PC-3 (cell line): ENCODE results near the gene BFSP2. TPM values are rescaled to one million over a fixed set of nuclear protein-coding genes. Genes with fewer than 3 reads are reported as not detected.

ENCODE experiments used
- ATAC-seq: fragments of 200-7000 bp; cut with Tn5 transposase; 2 replicates; pipeline ENCODE4 v1.9.1; 2020; ENCODE audit warnings: mild to moderate bottlenecking, moderate library complexity
- BruUV-seq: library from RNA; stranded (reverse); fragments of 400-500 nt; replicated peaks from 2 replicates; lab custom pipeline; 2021; lab: Mats Ljungman, UMichigan
- CTCF ChIA-PET: fragments of 300-600 bp; sonication (Branson Sonifier 250); formaldehyde crosslinking; loops from one replicate; lab custom pipeline; 2022; ENCODE audit warnings: antibody characterized with exemption; lab: Charles Lee
- POLR2A ChIA-PET: fragments of 300-600 bp; sonication (Branson Sonifier 250); formaldehyde crosslinking; loops from one replicate; lab custom pipeline; 2022; ENCODE audit warnings: antibody characterized with exemption; ENCODE audit not compliant: unreplicated experiment; lab: Charles Lee
- DNase-seq: peaks from one replicate; pipeline ENCODE4 v3.0.0-alpha.2; 2015
- H2AFZ ChIP-seq: fragments of 300-600 bp; sonication (generic); 2 replicates; pipeline ENCODE4 v1.6.0; 2016; ENCODE audit warnings: antibody characterized with exemption, low read length
- H3F3A ChIP-seq: fragments of 300-600 bp; sonication (generic); one replicate; pipeline ENCODE4 v1.6.0; 2017; ENCODE audit warnings: antibody characterized with exemption, low read length, control low read depth, mild to moderate bottlenecking; ENCODE audit not compliant: unreplicated experiment
- H3K27ac ChIP-seq: fragments of 300-600 bp; sonication (generic); 2 replicates; pipeline ENCODE4 v1.5.1; 2016; ENCODE audit warnings: mild to moderate bottlenecking, low read length
- H3K27me3 ChIP-seq: fragments of 300-600 bp; sonication (generic); 2 replicates; pipeline ENCODE4 v1.6.1; 2016; ENCODE audit warnings: low read length, mixed read lengths
- H3K36me3 ChIP-seq: fragments of 300-600 bp; sonication (generic); 2 replicates; pipeline ENCODE4 v1.6.1; 2016; ENCODE audit warnings: low read depth, mixed run types, low read length, mixed read lengths
- H3K4me1 ChIP-seq: fragments of 300-600 bp; sonication (generic); 2 replicates; pipeline ENCODE4 v1.5.1; 2016; ENCODE audit warnings: low read length; ENCODE audit not compliant: insufficient read depth
- H3K4me2 ChIP-seq: fragments of 300-600 bp; sonication (generic); 2 replicates; pipeline ENCODE4 v1.6.0; 2016; ENCODE audit warnings: low read length
- H3K4me3 ChIP-seq: fragments of 300-600 bp; sonication (generic); 2 replicates; pipeline ENCODE4 v1.5.1; 2016; ENCODE audit warnings: mild to moderate bottlenecking, low read length, mixed read lengths
- H3K79me2 ChIP-seq: fragments of 300-600 bp; sonication (generic); 2 replicates; pipeline ENCODE4 v1.6.1; 2017; ENCODE audit warnings: low read length, mixed read lengths
- H3K9ac ChIP-seq: fragments of 300-600 bp; sonication (generic); 2 replicates; pipeline ENCODE4 v1.6.0; 2016; ENCODE audit warnings: mild to moderate bottlenecking, low read length
- H3K9me2 ChIP-seq: fragments of 300-600 bp; sonication (generic); replicated peaks from 2 replicates; pipeline ENCODE4 v1.6.1; 2016; ENCODE audit warnings: mixed run types, low read length, mixed read lengths
- H3K9me3 ChIP-seq: fragments of 300-600 bp; sonication (generic); 2 replicates; pipeline ENCODE4 v1.6.1; 2016; ENCODE audit warnings: low read length, mixed read lengths
- H4K20me1 ChIP-seq: fragments of 300-600 bp; sonication (generic); 2 replicates; pipeline ENCODE4 v1.6.1; 2016; ENCODE audit warnings: low read length, mixed read lengths
- CTCF ChIP-seq: fragments of 300-600 bp; sonication (generic); conservative IDR thresholded peaks from 2 replicates; pipeline ENCODE4 v1.5.1; 2017; ENCODE audit warnings: antibody characterized with exemption, low read depth, mild to moderate bottlenecking, low read length
- EZH2 ChIP-seq: fragments of 300-600 bp; sonication (generic); IDR thresholded peaks from one replicate; pipeline ENCODE4 v1.6.1; 2017; ENCODE audit warnings: antibody characterized with exemption, mild to moderate bottlenecking, low read length; ENCODE audit not compliant: unreplicated experiment
- EZH2phosphoT487 ChIP-seq: fragments of 300-600 bp; sonication (generic); IDR thresholded peaks from 2 replicates; pipeline ENCODE4 v1.6.1; 2018; ENCODE audit warnings: mild to moderate bottlenecking, antibody characterized with exemption, low read length, borderline replicate concordance
- intact Hi-C: fragments of 100-400 bp; cut with micrococcal nuclease; formaldehyde crosslinking; loops from 2 replicates; pipeline ENCODE4 v1.9.0; 2023
- total RNA-seq: library from RNA; depleted of rRNA; stranded (reverse); fragments of >200 nt; gene quantifications from 2 replicates; pipeline ENCODE4 v1.2.3, GENCODE V29; 2014

BFSP2 gene
- total RNA-seq, 1 experiment from 2014 or later, result not detected

GRCh38 chr3:133474251-133474801, 74.5 kb downstream of the BFSP2 start:
- Histone ChIP-seq H3K9ac (no peak overlapping the region), H3K4me2 (no peak overlapping the region), H3K9me2 (no peaks in the 10 kb centered on the region), H3K4me1 (peaks cover under 1% of the 10 kb centered on the region), H3K9me3 (no peaks in the 10 kb centered on the region), H3K27me3 (no peaks in the 10 kb centered on the region), H4K20me1 (no peaks in the 10 kb centered on the region), H3K36me3 (no peaks in the 10 kb centered on the region), H3K4me3 (no peak overlapping the region), H3F3A (no peaks in the 10 kb centered on the region), H3K27ac (no peak overlapping the region), H3K79me2 (no peaks in the 10 kb centered on the region), H2AFZ (no peak overlapping the region)
- BruUV-seq, result no TSS peak
- ATAC-seq (peak; percentile 40; the same call in 1 of the 2 replicates), DNase-seq (no peak)
- CTCF ChIA-PET, result no interaction called here
- TF ChIP-seq EZH2, result no peak
- POLR2A ChIA-PET, result no interaction called here
- intact Hi-C loops, result no loop called here

- H3K9me2 ChIP-seq, result no peaks in the 10 kb centered on the region
- no peaks in the 10 kb centered on the region for H3K27me3 ChIP-seq
- H3K9ac ChIP-seq, result no peak overlapping the region
- ChIA-PET CTCF (no interaction called here), POLR2A (no interaction called here)
- BruUV-seq, result no TSS peak
- TF ChIP-seq EZH2phosphoT487, result no peak
- no peak for TF ChIP-seq CTCF
- TF ChIP-seq EZH2, result no peak
- H3K4me2 ChIP-seq, result no peak overlapping the region
- no peak overlapping the region for H3K4me3 ChIP-seq
- intact Hi-C loops, result no loop called here
- no peaks in the 10 kb centered on the region for H3K79me2 ChIP-seq
- H3K4me1 ChIP-seq, result peaks cover 5% of the 10 kb centered on the region
- DNase-seq (no peak), ATAC-seq (no peak)
- no peaks in the 10 kb centered on the region for H3F3A ChIP-seq
- no peaks in the 10 kb centered on the region for H3K9me3 ChIP-seq
- H2AFZ ChIP-seq, result no peak overlapping the region
- H4K20me1 ChIP-seq, result no peaks in the 10 kb centered on the region
- H3K27ac ChIP-seq, result no peak overlapping the region
- no peaks in the 10 kb centered on the region for H3K36me3 ChIP-seq
Measured at GRCh38 chr3:133474817-133475216, 75.0 kb downstream of the BFSP2 start.

GRCh38 chr3:133475245-133476010, 75.6 kb downstream of the BFSP2 start:
- Histone ChIP-seq H3K4me2 (no peak overlapping the region), H3K9me3 (no peaks in the 10 kb centered on the region), H3K9ac (no peak overlapping the region), H3K4me3 (no peak overlapping the region), H3K36me3 (no peaks in the 10 kb centered on the region), H2AFZ (no peak overlapping the region), H3K27me3 (no peaks in the 10 kb centered on the region), H4K20me1 (no peaks in the 10 kb centered on the region), H3F3A (no peaks in the 10 kb centered on the region), H3K27ac (no peak overlapping the region), H3K79me2 (no peaks in the 10 kb centered on the region), H3K9me2 (no peaks in the 10 kb centered on the region), H3K4me1 (peaks cover 11% of the 10 kb centered on the region)
- intact Hi-C loops, result no loop called here
- ATAC-seq (no peak), DNase-seq (no peak)
- ChIA-PET POLR2A (no interaction called here), CTCF (interaction anchor here (0.7 kb wide), 1 partner anchor 185 kb away, joined by 4 read pairs; no protein-coding TSS in a partner anchor)
- BruUV-seq, result no TSS peak
- TF ChIP-seq EZH2 (no peak), EZH2phosphoT487 (no peak), CTCF (no peak)
